Effector CD4-positive, alpha-beta T cell (primary cell): ENCODE data around the gene CAMK2A.

ENCODE experiments used
- DNase-seq: peaks from one replicate; pipeline ENCODE4 v3.0.0-alpha.2; 2020

Gene CAMK2A

GRCh38 chr5:150299571-150300327 lies 10.2 kb upstream of the CAMK2A start:
- no peak for DNase-seq

- DNase-seq, result no peak
These were observed 9.3 kb upstream of the CAMK2A start for GRCh38 chr5:150298701-150299451.

DNA sequence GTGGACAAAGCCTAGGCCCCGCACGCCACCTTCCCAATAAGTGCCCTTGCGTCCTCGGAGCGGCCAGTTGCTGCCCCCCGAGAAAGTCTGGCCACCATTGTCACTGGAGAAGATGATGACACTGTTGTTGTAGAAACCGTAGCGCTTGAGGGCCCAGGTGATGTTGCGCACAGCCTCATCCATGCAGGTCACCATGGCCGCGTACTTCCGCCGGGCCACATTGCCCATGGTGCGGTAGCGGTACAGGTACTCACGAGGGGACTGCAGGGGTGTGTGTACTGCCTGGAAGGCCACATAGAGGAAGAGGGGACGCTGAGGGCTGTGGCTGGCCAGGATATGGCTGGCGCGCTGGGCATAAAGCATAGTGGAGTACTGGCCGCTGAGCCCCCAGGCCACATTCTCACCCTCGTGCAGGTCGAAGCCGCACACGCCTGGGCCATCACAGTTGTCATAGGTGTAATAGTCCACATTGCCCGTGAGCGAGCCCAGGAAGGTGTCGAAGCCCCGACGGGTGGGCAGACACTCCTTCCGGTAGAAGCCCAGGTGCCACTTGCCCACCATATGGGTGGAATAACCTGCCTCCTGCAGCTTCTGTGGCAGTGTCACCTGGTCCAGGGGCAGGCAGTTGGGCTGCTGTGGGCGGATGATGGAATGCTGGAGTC lies 8.5 kb upstream of the CAMK2A start:
- no peak for DNase-seq

DNA sequence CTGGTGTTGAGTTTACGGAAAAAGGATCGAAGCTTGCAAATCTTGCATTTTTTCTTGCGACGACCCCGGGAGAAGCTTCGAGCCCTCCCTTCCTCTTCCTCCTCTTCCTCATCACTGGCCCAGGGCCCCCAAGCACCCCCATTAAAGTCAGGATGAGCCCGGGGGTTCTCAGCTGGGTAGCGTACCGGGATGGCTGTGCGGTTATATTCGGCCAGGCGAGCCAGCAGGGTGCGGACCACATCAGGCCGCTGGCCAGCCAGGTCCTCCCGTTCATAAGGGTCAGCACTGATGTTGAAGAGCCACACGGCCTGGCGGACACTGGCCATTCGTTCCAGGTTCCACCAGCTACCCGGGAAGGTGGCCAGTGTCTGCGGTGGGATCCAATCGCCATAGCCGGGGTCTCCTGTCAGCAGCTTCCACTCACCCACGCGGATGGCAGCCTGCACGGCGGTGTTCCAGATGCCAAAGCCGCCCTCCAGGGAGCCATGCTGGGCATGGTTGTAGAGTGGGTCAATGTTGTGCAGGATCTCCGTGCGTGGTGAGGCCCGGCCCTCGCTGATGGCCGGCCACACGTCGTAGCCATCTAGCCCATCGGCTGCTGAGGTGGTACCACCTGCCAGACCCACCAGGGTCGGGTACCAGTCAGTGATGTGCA lies 7.8 kb upstream of the CAMK2A start:
- no peak for DNase-seq

- DNase-seq, result no peak
These were observed 6.9 kb upstream of the CAMK2A start for GRCh38 chr5:150296496-150296895.

DNA sequence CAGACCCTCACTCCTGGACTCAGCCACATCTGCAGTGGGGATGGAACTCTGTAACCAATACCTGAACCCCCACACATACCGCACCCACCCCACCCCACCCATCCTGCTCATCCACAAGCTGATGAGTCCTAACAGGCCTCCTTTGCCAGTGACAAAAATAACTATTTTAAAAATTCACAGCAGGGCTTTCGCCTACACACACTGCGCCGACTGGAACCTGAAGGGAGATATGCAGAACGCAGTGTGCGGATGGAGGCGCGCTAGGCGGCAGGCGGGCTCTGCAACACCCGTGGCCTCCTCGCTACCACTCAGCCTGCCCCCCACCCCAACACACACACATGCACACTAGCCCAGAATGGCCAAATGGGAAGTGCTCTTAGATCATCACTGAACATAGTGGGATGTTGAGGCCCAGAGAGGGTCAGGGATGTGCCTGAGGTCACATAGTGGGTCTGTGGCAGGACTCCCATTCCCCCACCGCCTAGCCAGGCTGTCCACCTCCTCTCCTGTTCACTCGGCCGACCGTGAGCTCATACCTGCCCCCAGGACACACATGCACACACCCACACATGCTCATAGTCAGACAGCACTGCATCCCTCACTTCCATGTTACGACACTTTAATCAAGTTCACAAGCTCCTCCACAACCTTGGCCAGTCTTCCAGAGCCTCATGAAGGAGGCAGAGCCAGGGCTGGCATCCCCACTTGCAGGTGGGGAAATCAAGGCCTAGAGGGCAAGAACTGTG lies 6.3 kb upstream of the CAMK2A start:
- no peak for DNase-seq

DNA sequence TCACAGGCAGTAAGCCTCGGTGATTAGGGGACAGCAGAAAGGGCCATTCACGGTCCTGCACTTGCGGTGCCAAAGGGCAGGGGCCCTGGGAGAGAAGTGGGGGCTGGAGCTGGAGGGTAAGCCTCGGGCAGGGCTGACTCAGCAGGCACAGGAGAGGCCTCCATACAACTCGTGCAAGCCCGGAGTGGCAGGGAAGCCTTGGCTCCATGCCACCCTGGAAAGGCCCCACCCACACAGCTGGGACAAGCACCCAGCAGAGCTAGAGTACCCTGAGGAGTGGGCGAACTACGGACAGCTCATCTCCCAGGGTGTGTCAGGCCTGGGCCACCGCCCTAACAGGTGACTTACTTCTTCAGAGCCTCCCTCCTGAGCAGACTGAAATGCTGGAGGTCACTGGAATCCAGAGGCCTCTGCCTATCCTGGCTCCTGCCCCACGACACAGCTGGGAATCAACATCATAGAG lies 5.6 kb upstream of the CAMK2A start:
- DNase-seq, result no peak

DNA sequence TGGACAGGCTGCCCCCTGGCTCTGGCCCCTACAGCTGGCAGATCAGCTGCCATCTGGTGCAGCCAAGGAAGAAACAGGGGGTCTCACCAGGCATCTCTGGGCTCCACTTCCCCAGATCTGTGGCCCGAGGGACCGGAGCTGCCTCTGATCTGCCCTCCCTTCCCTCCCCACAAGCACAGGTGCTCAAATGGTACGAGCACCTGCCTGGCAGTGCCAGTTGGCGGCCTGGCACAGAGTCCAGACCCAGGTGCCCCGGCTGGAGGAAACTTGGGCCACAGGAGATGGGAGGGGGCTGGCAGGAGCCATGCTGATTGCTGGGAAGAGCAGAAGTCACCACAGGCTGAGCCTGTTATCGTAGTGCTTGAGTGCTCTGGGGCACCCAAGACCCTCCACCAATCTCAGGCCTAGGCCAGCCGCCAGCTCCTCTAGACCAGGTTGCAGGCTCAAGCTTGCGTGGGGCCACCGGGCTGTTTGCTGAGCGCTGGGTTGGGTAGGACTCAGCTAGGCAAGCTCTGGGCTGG lies 5.0 kb upstream of the CAMK2A start:
- DNase-seq, result no peak

DNA sequence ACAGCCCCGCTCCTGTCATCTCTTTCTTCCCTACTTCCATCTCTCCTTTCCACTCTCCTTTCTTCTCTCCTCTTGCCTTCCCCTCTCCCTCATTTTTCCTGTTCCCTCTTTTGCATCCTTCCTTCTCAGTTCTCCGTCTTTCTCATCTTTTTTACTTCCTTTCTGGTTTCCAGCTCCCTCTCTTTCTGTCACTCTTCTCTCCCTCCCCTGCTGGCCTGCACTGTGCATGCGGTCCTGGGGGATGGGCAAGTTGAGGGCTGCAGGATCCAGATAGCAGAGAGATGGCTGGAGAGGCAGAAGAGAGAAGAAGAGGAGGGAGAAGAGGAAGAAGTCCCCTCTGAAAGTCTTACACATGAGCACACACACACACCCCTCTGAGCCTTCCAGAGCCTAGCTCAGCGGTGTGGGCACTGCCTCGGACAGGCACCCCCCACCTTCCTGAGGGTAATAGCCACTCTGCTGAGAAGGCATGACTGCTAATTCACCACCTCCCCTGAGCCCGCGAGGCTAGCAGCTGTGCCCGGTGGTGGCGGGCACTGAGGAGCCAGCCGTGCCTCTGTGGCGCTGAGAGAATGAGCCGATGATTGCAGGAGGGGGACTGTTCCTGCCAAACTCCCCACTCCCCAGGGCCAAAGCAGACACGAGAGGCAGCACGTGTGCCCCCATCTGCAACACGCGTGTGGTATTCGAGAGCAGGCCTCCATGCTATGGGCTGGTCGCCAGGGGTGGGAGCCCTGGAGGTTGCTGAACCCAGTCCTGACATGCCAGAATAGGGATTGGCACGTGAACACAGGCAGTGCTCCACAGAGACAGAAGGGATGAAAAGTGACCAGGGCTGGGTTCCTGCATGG lies 3.7 kb upstream of the CAMK2A start:
- DNase-seq, result no peak

GRCh38 chr5:150291388-150292385 lies 2.1 kb upstream of the CAMK2A start:
- no peak for DNase-seq

DNA sequence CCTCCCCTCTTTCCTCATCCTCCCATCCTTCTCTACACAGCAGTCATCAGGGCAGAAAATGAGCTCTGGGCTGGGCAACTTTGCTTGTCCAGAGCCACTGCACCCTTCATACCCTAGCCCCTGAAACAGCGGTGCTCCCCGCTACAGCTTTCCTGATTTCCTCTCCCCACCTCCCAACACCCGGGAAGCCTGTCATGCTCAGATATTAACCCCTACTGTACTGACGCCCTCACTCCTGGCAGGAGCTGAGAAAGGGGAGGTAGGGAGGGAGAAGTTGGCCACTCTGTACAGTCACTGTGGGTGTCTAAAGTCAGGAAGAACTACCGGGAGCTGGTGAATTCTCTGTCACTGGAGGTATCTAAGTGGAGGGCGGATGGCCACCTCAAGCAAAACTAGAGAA lies 782 bp downstream of the CAMK2A start:
- no peak for DNase-seq

DNA sequence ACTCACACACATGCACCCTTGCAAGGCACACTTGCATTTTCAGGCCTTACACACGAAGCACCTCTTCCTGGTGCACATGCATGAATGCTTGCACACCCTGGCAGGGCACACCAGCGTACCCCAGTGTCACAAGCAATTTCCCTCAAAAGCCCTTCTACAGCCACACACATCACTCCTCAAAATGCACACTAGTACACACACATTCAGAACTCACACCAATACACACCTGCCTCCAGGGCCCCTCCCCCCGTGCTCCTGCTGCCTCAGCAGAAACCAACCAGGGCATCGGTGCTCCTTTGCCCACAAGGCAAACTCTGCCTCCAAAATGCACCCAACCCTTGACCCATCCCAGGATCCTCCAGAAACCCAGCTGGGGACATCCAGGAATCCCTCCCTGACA lies 1.2 kb downstream of the CAMK2A start:
- DNase-seq, result no peak

GRCh38 chr5:150286820-150287219 lies 2.8 kb downstream of the CAMK2A start:
- no peak for DNase-seq

- DNase-seq, result no peak
These were observed 4.5 kb downstream of the CAMK2A start for GRCh38 chr5:150285114-150285513.

DNA sequence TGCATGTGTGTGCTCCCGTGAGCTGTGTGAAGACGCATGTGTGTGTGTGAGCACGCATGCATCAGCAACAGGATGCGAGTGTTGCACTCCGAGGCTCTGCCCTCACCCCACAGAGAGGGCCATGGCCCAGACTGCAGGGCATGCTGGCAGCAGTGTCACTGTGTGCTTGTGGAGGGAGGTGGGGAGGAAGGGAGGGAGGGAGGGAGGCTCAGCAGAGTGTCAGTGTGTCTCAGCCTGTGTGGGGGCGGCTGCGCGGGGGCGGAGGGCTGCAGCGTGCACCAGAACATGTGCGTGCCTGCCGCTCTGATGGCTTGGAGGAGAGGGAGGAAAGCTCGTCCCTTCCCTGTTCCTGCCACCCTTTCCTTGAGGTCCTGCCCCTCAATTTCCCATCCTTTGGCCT lies 5.3 kb downstream of the CAMK2A start:
- DNase-seq, result no peak

DNA sequence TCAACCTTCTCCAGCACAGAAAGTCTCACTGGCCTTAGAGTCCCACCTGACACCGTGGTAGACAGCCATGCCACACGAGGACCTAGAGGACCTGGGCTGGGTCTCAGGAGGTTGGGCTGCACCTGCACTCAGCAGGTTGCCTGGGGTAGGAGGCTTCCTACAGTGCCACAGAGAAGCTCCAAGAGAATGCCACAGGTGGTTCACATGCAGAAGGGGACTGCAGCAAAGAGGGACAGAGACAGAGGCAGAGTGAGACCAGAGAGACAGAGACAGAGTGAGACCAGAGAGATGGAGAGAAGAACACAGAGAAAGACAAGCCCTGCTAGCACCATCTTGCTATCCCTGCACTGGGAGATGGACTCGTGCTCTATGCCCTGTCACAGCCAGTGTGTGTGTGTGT lies 5.7 kb downstream of the CAMK2A start:
- DNase-seq, result no peak

DNA sequence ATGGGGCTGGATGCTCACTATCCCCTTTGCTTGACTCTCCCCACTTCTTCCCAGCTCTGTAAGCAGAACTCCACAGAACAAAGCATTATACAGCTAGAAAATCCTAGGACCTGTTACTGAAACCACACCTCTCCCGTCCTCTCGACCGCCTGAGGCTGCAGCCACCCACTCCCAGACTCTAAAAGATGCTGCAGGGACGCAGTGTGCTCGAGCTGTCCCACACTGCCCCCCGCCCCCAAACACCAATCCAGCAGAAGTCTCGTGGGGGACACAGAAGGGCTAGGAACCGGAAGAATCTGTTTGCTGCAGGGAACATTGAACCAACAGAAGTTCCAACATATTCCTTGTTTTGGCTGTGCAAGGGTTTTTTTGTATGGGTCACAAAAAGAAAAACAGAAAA lies 7.6 kb downstream of the CAMK2A start:
- DNase-seq, result no peak

DNA sequence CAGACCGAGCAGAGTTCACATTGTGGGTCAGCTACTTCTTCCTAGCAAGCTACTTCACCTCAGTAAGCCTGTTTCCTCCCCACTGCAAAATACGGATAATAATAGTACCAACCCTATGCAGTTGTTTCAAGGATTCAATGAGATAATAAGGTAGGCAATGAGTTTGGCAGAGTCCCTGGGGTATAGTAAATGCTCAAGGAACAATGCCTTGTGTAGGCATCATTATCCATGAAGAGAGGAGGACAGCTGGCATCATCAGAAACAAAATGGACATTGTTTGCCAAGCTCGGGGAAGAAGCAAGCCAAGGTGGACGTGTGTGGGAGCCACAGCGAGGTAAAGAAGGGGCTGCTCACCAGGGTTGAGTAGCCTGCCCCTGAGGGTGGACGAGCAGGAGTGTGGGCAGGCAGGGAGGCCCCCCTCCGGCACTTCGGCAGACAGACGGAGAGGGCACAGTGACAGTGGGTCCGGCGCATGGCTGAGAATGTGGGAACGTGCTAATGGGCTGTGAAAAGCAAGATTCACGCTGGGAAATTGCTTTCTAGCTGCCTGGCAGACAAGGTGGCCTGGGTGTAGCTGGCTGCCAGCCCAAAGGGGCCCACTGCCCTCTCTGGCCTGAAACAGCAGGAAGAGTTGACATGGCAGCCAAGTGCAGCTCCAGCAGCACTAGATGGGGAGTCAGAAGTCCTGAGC lies 10.1 kb downstream of the CAMK2A start:
- no peak for DNase-seq

GRCh38 chr5:150278916-150279315 lies 10.7 kb downstream of the CAMK2A start:
- no peak for DNase-seq
